WTC11 (cell line): ENCODE results near the gene ARHGAP45.

ENCODE experiments used
- CREB1 ChIP-seq: sonication (generic); formaldehyde crosslinking; IDR thresholded peaks from 2 replicates; pipeline ENCODE4 v1.8.0; 2023; ENCODE audit warnings: mild to moderate bottlenecking, missing genetic modification reagents
- GABPB1 ChIP-seq: sonication (generic); formaldehyde crosslinking; IDR thresholded peaks from 2 replicates; pipeline ENCODE4 v1.8.1; 2023; ENCODE audit warnings: mild to moderate bottlenecking, missing genetic modification reagents
- JUN ChIP-seq: sonication (generic); formaldehyde crosslinking; IDR thresholded peaks from 2 replicates; pipeline ENCODE4 v1.8.0; 2023; ENCODE audit warnings: mild to moderate bottlenecking, missing genetic modification reagents
- NFATC4 ChIP-seq: fragments of 250-450 bp; sonication (Bioruptor Pico); IDR thresholded peaks from 2 replicates; pipeline ENCODE4 v1.9.0; 2021; ENCODE audit warnings: mild to moderate bottlenecking
- SOX15 ChIP-seq: fragments of 250-450 bp; sonication (Bioruptor Pico); IDR thresholded peaks from 2 replicates; pipeline ENCODE4 v1.9.0; 2021; ENCODE audit warnings: mild to moderate bottlenecking
- TCF7 ChIP-seq: sonication (generic); formaldehyde crosslinking; IDR thresholded peaks from 2 replicates; pipeline ENCODE4 v1.8.0; 2022; ENCODE audit warnings: mild to moderate bottlenecking, low read depth, missing genetic modification reagents, moderate library complexity
- ZNF121 ChIP-seq: sonication (generic); formaldehyde crosslinking; IDR thresholded peaks from 2 replicates; pipeline ENCODE4 v1.8.0; 2023; ENCODE audit warnings: missing genetic modification reagents
- TF ChIP-seq, protein P1 (sequence below): fragments of 200-600 bp; IDR thresholded peaks from 2 replicates; pipeline ENCODE4 v1.8.0; 2022; ENCODE audit warnings: antibody characterized with exemption
- TF ChIP-seq, protein P2 (sequence below): sonication (generic); formaldehyde crosslinking; IDR thresholded peaks from 2 replicates; pipeline ENCODE4 v1.8.1; 2023; ENCODE audit warnings: mild to moderate bottlenecking, missing genetic modification reagents, moderate library complexity
- TF ChIP-seq, protein P3 (sequence below): sonication (generic); formaldehyde crosslinking; IDR thresholded peaks from 2 replicates; pipeline ENCODE4 v1.8.0; 2023; ENCODE audit warnings: mild to moderate bottlenecking, missing genetic modification reagents
- TF ChIP-seq, protein P4 (sequence below): sonication (generic); formaldehyde crosslinking; IDR thresholded peaks from 2 replicates; pipeline ENCODE4 v1.8.1; 2023; ENCODE audit warnings: mild to moderate bottlenecking, missing genetic modification reagents
- TF ChIP-seq, protein P5 (sequence below): sonication (generic); formaldehyde crosslinking; IDR thresholded peaks from 2 replicates; pipeline ENCODE4 v1.8.0; 2022; ENCODE audit warnings: mild to moderate bottlenecking, missing genetic modification reagents
- TF ChIP-seq, protein P6 (sequence below): sonication (generic); formaldehyde crosslinking; IDR thresholded peaks from 2 replicates; pipeline ENCODE4 v1.8.1; 2023; ENCODE audit warnings: mild to moderate bottlenecking, moderate library complexity, missing genetic modification reagents

DNA sequence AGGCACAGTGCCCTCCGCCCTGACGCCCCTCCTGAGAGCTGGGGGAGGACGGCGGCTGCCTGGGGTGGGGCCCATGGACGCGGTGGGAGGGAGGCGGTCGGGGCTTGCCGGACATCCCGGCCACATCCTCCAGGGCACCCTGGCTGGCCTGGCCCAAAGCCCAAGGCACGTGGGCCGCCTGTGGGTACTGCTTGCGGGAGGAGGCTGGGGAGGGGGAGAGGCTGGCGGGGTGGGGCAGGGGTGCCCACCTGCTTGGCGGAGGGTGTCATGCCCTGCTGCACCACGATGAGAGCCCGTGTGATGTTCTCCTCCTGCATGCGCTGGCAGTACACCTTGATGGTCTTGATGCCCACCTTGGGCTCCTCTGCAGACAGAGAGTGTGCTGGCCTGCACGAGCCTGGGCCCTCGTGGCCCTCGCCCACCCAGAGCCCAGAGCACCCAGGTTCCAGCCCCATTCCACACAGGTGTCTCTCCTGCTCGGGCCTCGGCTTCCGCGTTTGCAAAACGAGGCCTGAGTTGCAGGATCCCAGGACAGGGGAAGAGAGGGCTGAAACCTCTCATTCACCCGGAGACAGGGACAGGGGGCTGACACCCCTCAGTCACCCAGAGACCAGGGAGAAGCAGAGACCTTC is 24.7 kb downstream of the ARHGAP45 start:
- TF ChIP-seq, protein P1, sequence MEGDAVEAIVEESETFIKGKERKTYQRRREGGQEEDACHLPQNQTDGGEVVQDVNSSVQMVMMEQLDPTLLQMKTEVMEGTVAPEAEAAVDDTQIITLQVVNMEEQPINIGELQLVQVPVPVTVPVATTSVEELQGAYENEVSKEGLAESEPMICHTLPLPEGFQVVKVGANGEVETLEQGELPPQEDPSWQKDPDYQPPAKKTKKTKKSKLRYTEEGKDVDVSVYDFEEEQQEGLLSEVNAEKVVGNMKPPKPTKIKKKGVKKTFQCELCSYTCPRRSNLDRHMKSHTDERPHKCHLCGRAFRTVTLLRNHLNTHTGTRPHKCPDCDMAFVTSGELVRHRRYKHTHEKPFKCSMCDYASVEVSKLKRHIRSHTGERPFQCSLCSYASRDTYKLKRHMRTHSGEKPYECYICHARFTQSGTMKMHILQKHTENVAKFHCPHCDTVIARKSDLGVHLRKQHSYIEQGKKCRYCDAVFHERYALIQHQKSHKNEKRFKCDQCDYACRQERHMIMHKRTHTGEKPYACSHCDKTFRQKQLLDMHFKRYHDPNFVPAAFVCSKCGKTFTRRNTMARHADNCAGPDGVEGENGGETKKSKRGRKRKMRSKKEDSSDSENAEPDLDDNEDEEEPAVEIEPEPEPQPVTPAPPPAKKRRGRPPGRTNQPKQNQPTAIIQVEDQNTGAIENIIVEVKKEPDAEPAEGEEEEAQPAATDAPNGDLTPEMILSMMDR = no peak
- TF ChIP-seq, protein P2, sequence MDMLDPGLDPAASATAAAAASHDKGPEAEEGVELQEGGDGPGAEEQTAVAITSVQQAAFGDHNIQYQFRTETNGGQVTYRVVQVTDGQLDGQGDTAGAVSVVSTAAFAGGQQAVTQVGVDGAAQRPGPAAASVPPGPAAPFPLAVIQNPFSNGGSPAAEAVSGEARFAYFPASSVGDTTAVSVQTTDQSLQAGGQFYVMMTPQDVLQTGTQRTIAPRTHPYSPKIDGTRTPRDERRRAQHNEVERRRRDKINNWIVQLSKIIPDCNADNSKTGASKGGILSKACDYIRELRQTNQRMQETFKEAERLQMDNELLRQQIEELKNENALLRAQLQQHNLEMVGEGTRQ (CRISPR knock-in tag) = no peak
- TF ChIP-seq, protein P3, sequence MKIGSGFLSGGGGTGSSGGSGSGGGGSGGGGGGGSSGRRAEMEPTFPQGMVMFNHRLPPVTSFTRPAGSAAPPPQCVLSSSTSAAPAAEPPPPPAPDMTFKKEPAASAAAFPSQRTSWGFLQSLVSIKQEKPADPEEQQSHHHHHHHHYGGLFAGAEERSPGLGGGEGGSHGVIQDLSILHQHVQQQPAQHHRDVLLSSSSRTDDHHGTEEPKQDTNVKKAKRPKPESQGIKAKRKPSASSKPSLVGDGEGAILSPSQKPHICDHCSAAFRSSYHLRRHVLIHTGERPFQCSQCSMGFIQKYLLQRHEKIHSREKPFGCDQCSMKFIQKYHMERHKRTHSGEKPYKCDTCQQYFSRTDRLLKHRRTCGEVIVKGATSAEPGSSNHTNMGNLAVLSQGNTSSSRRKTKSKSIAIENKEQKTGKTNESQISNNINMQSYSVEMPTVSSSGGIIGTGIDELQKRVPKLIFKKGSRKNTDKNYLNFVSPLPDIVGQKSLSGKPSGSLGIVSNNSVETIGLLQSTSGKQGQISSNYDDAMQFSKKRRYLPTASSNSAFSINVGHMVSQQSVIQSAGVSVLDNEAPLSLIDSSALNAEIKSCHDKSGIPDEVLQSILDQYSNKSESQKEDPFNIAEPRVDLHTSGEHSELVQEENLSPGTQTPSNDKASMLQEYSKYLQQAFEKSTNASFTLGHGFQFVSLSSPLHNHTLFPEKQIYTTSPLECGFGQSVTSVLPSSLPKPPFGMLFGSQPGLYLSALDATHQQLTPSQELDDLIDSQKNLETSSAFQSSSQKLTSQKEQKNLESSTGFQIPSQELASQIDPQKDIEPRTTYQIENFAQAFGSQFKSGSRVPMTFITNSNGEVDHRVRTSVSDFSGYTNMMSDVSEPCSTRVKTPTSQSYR = no peak
- TF ChIP-seq, protein P4, sequence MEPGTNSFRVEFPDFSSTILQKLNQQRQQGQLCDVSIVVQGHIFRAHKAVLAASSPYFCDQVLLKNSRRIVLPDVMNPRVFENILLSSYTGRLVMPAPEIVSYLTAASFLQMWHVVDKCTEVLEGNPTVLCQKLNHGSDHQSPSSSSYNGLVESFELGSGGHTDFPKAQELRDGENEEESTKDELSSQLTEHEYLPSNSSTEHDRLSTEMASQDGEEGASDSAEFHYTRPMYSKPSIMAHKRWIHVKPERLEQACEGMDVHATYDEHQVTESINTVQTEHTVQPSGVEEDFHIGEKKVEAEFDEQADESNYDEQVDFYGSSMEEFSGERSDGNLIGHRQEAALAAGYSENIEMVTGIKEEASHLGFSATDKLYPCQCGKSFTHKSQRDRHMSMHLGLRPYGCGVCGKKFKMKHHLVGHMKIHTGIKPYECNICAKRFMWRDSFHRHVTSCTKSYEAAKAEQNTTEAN (CRISPR knock-in tag) = no peak
- TF ChIP-seq SOX15 (no peak), NFATC4 (CRISPR knock-in tag) (no peak), ZNF121 (no peak), JUN (no peak), CREB1 (no peak), TCF7 (CRISPR knock-in tag) (no peak), GABPB1 (CRISPR knock-in tag) (no peak)
- TF ChIP-seq, protein P5, sequence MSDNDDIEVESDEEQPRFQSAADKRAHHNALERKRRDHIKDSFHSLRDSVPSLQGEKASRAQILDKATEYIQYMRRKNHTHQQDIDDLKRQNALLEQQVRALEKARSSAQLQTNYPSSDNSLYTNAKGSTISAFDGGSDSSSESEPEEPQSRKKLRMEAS (CRISPR knock-in tag) = no peak
- TF ChIP-seq, protein P6, sequence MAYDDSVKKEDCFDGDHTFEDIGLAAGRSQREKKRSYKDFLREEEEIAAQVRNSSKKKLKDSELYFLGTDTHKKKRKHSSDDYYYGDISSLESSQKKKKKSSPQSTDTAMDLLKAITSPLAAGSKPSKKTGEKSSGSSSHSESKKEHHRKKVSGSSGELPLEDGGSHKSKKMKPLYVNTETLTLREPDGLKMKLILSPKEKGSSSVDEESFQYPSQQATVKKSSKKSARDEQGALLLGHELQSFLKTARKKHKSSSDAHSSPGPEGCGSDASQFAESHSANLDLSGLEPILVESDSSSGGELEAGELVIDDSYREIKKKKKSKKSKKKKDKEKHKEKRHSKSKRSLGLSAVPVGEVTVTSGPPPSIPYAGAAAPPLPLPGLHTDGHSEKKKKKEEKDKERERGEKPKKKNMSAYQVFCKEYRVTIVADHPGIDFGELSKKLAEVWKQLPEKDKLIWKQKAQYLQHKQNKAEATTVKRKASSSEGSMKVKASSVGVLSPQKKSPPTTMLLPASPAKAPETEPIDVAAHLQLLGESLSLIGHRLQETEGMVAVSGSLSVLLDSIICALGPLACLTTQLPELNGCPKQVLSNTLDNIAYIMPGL (CRISPR knock-in tag) = no peak
